Inflammatory macrophage (primary cell): ENCODE results near the gene IGFBP1.
"Not testable (repeated sequence)": the region's sequence is repeated elsewhere in the genome, so short reads cannot be mapped to it uniquely, and the experiment has no call there.

ENCODE experiments used
- DNase-seq, 2 donors: peaks; one replicate each; pipeline ENCODE4 v3.0.0-alpha.2; 2020 to 2022
- total RNA-seq, 18 experiments: gene quantifications; one replicate each; lab custom pipeline; 2026; ENCODE audit warnings: mixed read lengths in 6 of 18, inconsistent platforms in 2 of 18; lab: John Stamatoyannopoulos, UW

IGFBP1 gene
- total RNA-seq: 0 to 0.07 (median 0) reads per million in 18 experiments

GRCh38 chr7:45888185-45888992 lies at the start of gene IGFBP1:
IGFBP1 (plus strand) TSS chr7:45888488; CDS start chr7:45888653, 165 bp downstream.
- DNase-seq: no peak

GRCh38 chr7:45838852-45839251 lies 49.4 kb upstream of the IGFBP1 start:
- DNase-seq: not testable (repeated sequence)

GRCh38 chr7:45841926-45842717 lies 46.2 kb upstream of the IGFBP1 start:
- DNase-seq: not testable (repeated sequence)

- DNase-seq: not testable (repeated sequence)
These were observed 41.8 kb upstream of the IGFBP1 start for GRCh38 chr7:45846536-45846935.

- DNase-seq: not testable (repeated sequence)
These were observed 39.6 kb upstream of the IGFBP1 start for GRCh38 chr7:45848734-45849133.

GRCh38 chr7:45852984-45853383 lies 35.3 kb upstream of the IGFBP1 start:
- DNase-seq: not testable (repeated sequence)

GRCh38 chr7:45853491-45853890 lies 34.8 kb upstream of the IGFBP1 start:
- not testable (repeated sequence) for DNase-seq

GRCh38 chr7:45855680-45856079 lies 32.6 kb upstream of the IGFBP1 start:
- not testable (repeated sequence) for DNase-seq

- DNase-seq: not testable (repeated sequence)
These were observed 31.4 kb upstream of the IGFBP1 start for GRCh38 chr7:45856888-45857287.

GRCh38 chr7:45863715-45864114 lies 24.6 kb upstream of the IGFBP1 start:
- no peak for DNase-seq

- DNase-seq: no peak
These were observed 22.5 kb upstream of the IGFBP1 start for GRCh38 chr7:45865594-45866410.

- DNase-seq: no peak
These were observed 20.8 kb upstream of the IGFBP1 start for GRCh38 chr7:45867471-45867870.

- no peak for DNase-seq
These were observed 18.9 kb upstream of the IGFBP1 start for GRCh38 chr7:45869426-45869825.

GRCh38 chr7:45872116-45873034 lies 15.9 kb upstream of the IGFBP1 start:
- no peak for DNase-seq

GRCh38 chr7:45873035-45873354 lies 15.3 kb upstream of the IGFBP1 start, which contains the start of gene CCDC201:
CCDC201 (minus strand) TSS chr7:45873082; CDS start chr7:45873007, 75 bp downstream.
- no peak for DNase-seq

- DNase-seq: no peak
These were observed 14.9 kb upstream of the IGFBP1 start for GRCh38 chr7:45873355-45873754.

GRCh38 chr7:45874408-45875131 lies 13.7 kb upstream of the IGFBP1 start:
- no peak for DNase-seq

- no peak for DNase-seq
These were observed 11.8 kb upstream of the IGFBP1 start for GRCh38 chr7:45876519-45876918.

GRCh38 chr7:45878457-45879144 lies 9.7 kb upstream of the IGFBP1 start:
- DNase-seq: no peak

- DNase-seq: no peak
These were observed 7.8 kb upstream of the IGFBP1 start for GRCh38 chr7:45880433-45880860.
